ENCODE measurements around the gene MTOR.

- TF ChIP-seq CTCF (IDR thresholded peaks at IDR 0.05): no peak
- TF ChIP-seq EZH2 (IDR thresholded peaks at IDR 0.05; ENCODE audit: borderline replicate concordance, insufficient read depth, low read depth, low read length, poor library complexity, severe bottlenecking): no peak
Observed at GRCh38 chr1:11293856-11294255, 31.5 kb upstream of the MTOR start.
